ENCODE results near the gene ABCA4. TPM values are rescaled to one million over a fixed set of nuclear protein-coding genes. Genes with fewer than 3 reads are reported as not detected.

ABCA4 gene
- total RNA-seq, 1 donor from 2014 or later: 1.7 TPM

DNA sequence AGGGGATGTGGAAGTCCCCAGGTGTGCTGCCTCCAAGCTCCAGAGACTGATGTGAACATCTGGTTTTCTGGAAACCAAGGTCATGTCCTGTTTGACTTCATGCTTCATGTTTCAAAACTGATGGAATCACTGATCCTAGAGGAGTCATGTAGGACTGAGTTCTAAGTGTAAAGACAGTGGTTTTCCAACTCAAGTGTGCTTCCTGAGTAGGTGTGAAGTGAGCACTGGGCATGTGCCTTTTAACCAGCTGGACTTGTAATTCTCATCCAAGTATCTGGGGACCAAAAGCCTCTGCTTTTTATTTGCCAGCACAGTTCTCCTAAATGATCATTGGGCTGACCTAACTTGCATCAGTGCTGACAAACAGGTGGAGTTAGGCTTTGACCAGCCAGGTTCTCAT, 36.9 kb downstream of the ABCA4 start:
- DNase-seq (ENCODE audit: low read depth, low spot score): no peak

DNA sequence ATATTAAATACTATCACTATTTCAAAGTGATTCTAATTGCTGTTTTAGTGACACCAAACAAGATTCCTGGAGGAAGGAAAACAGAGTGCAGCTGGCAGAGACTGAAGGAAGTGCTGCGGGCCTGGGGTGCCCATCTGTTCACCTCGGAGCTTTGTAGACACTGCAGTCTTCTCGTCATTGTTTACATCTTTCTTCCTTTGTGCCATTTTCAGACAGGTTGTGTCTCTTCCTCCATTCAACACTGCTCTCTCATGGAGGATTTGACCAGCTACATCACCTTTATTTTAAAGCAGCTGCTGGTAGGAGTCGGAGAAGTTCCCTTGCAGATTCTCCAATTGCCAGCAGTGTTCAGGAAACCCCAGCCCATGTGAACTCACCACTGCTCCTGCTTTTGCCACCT, 37.3 kb downstream of the ABCA4 start:
- DNase-seq (ENCODE audit: low read depth, low spot score): no peak

DNA sequence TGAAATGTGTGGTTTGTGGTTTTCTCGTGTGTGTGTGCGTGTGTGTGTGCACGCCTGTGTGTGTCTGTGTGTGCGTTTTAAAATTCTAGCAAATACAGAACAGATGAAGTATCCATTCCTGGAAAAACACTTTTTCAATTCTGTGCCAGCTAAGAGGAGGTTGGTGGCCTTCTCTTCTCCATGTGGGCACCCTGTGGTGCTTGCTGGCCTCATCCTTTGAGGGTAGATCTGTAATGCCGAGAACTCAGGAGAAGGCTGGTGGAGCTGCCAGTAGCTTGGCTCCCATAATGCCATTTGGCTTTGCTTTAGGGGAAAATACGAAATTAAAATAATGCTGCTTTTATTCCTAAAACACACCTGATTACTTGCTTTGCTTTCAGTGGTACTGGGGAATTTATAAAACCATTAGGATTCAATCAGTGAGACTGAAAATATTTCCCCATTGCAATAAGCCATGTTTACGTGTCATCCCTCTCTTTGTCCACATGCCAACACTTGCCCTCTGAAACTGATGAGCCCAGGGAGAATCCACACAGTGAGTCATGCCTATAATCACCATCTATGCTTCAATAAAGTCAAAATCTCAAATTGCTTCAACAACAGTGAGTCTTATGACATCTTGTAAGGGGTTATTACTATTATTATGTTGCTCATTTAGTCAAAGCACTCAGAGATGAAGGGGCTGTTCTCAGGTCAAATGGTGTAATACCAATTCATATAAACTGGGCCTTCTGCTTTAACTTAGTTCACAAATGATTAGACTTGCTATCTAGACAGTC, 39.2 kb downstream of the ABCA4 start:
- DNase-seq (ENCODE audit: low read depth, low spot score): no peak

DNA sequence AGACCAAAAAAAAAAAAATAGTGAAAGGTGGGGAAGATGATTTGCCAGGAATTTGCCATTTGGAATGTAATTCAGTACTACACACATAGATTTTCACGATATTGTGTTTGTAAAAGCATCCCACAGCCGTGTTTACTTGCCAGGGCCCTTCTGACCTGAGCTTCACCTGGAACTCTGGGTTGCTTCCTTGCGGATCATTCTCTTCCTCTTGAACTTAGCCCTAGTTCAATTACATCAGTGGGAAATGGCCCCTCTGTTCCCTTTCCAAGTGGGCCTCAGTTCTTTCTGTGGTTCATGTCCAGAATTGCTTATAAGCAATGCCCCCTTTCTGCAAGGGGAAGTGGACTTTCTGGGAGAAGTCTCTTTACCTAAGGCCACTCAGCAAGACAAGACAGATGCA, 41.0 kb downstream of the ABCA4 start:
- no peak for DNase-seq (ENCODE audit: low read depth, low spot score)

DNA sequence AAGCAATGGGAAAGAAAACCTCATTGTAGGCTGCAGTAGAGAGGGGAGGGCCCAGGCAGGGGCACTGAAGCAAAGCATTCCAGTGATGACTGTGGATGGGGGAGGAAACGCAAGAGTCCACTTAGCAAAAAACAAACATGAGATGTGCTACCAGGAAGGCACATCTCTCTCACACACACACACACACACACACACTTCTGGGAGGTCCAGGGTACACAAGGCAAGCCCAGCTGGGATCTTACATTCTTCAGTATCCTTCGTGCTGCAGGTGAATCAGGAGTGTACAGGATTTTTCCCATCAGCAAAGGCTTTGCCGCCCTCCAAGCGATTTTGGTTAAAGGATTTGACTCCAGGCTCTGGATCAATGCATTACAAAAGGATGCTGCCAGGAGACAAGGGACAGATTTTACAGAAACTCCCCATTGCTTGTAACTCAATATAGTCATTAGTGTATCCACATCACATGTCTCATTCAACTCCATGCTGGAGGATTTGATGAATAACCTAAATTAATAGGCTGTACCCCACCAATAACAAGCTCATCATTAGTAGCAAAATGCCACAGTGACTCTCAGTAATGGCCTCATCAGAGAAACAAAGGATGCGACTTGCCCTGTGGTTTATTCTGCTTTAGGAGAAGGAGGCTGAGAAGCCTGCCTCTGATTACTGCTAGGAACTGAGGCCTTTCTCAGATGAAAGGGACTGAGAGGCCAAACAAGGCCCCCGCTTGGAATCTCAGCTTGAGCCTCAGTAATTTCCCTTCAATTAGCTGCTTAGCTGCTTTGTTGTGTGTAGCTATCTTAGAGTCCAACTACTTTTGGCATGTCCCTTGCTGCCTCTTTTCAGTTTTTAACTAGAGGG, 41.6 kb downstream of the ABCA4 start:
- DNase-seq (ENCODE audit: low read depth, low spot score): no peak

DNA sequence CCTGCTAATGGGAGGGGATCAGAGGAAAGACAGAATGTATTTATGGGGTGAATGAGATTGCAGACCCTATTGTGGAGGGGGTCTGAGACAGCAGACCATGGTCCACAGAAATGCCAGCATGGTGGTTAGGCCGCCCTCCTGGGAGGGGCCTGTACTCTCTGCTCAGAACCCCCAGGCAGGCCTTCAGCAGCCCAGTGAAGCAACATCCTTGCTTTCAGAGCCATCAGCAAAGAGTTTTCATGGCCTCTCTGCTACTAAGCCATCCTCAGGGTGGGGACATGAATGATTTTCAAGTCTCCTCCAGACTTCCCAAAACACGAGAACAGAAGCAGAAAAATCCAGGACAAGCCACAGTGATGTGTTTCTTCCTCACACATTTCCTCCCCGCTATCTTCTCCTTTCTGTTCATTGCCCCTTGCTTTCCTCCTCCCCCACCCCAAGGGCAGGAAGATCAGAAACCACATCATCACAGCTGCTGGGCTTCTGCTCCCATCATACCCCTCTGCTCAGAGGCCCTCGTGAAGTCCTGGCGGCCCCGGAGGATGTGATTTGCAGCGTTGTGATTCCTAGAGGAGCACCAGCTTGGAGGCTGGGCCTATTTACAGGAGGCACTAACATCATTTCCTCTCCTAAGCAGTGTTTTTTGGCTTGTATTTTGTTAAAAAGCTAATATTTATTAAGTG, 48.0 kb downstream of the ABCA4 start:
- DNase-seq (ENCODE audit: low read depth, low spot score): no peak

DNA sequence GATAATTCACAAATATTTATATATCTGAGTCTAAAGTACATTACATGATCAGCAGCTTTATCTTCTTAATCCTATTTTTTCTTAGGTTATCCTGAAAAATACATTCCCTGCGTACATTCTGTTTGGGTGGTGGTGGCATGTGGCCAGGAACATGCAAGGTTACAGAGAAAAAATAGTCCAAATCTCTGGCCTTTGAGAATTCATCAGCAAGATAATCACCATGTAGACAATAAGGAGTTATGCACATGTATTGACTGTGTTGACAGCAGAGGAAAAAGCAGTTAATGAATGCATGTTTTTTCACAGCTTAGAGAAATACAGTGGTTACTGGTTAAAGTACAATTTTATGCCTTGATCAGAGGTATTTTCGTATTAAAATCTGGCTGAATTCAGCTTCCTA, 49.0 kb downstream of the ABCA4 start:
- DNase-seq (ENCODE audit: low read depth, low spot score): no peak

DNA sequence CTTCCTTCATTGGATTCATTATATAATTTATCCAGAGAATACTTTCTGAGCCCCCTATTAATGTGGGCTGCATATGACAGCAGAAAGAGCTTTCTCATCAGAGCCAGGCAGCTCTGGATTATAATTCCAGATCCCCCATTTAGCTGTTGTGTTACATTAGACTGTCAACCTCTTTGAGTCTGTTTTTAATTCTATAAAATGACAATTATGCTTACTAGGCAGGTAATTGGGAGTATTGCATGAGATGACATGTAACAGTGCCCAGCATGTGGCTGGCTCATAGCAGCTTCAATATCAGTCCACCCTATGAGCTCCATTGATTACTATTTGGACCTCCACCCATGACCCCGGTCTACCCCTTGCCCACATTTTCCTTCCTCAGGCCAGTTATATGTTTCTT, 49.6 kb downstream of the ABCA4 start:
- DNase-seq (ENCODE audit: low read depth, low spot score): no peak

DNA sequence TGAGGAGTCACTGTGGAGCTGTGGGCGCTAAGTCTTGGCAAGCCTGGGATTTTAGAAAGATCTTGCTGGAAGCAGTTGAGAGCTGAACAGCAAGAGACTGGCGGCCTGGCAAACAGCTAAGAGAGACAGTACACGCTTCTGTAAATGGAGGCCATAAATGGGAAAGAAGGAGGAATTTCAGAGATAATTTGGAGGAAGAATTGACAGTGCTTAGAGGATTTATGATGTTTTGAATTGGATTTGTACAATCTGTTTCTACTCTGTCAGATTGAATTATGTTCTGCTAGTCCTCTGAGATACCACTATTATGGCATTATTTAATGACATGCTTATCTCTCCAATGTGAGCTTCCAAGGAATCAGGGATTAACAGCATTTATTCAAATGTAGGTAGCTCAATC, 50.1 kb downstream of the ABCA4 start:
- no peak for DNase-seq (ENCODE audit: low read depth, low spot score)

DNA sequence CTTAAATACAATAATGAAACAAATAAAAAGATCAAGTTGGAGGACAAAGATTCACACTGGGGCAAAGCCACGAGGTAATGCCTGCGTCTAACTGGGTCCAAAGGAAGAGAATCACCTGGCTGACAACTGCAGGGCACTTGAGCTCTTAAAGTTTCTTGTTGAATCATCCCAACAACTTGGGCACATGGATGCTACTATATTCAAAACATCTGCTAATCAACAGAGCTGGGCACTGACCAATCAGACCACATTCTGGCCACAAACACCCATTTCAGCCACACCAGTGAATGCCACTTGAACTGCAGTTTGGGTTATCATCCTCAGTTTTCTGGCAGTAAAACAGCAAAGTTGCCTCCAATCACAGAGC, 51.0 kb downstream of the ABCA4 start:
- no peak for DNase-seq (ENCODE audit: low read depth, low spot score)

DNA sequence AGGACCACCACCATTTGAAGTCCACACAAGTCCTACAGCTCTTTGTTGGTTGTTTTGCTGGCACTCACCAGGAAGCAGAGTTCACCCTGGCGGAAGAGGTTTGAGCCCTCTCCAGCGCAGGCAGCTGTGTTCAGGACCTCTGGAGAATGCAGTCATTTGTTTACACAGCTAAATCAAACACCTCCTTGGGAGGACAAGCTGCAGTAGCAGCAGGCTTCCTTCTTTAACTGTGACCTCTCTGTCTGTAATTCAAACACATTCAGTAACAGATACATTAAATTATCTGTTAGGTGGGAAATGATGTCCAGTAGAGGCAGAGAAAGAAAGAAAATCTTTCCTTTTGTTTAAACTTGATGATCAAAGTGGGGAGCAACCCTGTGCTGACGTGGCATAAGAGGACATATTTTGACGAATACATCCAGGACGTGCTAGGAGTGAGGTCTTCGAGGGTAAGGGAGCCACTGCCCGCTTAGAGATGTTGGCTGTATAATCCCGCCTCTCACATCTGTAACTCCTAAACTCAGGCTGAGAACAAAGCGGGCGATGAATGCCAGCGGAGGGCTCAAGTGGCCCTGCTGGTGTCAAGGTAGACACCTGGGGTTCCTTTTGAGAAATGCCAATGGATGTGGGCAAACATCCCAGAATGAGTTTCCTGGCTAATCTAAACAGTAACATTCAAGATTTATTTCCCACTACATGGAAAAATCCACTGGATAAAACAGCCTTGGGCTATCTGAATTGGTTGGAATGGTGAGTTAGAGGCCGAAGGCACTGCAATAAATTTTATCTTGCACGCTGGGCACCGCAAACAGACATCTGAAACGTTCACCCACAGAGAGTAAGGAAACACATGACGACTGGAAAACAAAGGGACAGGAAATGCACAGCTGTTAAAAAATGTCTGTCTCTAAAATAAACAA, 51.7 kb downstream of the ABCA4 start:
- DNase-seq (ENCODE audit: low read depth, low spot score): peak; percentile 96

DNA sequence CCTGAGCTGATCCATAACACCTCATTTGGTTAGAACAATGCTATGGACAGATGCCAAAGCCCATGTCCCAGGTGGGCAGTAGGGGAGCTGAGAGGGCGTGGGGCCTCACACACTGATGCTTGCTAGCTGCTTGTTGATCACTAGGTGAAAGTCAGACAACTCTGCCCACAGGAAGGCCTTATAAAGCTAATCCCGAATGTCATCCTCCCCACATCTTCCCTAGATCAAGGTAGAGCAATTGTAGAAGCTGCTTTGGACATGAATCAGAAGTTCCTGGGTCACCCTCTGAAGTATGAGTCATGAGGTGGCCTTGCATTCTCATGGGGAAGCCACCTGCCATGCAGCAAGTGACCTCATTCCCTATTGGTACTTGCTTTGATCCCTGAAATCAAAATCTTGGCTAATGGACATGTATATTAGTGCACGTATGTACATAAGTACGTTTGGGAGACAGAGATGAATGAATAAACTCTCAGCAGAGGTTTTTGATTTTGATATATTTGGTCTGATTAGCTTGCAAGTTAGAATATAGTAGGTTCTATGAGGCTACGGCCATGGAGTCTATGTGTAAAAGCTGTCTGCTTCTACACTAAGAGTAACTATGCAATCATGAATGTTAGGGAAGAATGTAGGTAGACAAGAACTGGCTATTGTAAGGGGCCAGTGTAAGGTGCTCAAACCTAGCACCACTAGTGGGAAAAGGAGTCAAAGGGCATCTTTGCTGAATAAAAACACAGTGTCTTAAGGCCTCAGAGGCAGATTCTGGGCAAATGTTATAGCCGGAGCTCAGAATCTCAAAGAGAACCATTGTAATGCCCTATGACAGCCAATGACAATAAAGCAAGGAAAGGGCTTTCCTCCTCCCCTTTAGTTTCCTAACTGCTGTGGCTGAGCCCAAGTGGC, 52.6 kb downstream of the ABCA4 start:
- DNase-seq (ENCODE audit: low read depth, low spot score): no peak

DNA sequence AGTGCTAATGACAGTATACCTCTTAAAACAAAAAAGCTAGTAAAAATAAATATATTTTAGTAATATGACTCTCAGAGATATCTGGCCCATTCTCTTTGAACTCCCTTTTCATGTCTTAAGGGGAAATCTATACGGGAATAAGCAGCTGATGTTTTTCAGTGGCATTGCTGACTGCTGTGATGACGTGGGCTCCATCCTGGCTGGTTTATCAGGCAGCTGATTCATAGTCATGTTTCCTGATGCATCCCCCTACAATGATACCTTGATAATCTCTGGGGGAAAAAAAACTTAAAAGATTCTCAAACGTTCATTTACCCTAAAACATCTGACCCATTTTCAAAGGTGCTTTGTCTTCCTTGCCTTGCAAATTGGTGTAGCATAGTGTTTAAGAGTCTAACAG, 53.8 kb downstream of the ABCA4 start:
- DNase-seq (ENCODE audit: low read depth, low spot score): peak; percentile 94

DNA sequence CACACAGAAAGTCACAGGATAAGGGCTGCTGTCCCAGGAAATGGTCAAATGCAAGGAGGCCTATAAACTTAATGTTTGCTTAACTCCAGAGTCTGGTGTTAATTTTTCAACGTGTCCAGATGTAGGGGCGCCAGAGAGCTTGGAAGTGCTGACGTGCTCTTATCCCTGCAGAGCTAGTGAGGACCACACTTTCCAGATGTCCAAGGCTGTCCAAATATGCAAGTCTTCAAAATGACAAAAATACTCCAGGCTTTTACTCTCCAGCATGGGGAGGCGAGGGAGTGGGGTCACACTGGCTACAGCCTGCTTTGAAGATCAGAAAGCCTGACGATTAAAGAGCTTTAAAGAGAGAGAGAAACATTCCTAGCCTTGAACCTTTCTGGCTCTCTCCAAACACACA, 57.6 kb downstream of the ABCA4 start:
- no peak for DNase-seq (ENCODE audit: low read depth, low spot score)

DNA sequence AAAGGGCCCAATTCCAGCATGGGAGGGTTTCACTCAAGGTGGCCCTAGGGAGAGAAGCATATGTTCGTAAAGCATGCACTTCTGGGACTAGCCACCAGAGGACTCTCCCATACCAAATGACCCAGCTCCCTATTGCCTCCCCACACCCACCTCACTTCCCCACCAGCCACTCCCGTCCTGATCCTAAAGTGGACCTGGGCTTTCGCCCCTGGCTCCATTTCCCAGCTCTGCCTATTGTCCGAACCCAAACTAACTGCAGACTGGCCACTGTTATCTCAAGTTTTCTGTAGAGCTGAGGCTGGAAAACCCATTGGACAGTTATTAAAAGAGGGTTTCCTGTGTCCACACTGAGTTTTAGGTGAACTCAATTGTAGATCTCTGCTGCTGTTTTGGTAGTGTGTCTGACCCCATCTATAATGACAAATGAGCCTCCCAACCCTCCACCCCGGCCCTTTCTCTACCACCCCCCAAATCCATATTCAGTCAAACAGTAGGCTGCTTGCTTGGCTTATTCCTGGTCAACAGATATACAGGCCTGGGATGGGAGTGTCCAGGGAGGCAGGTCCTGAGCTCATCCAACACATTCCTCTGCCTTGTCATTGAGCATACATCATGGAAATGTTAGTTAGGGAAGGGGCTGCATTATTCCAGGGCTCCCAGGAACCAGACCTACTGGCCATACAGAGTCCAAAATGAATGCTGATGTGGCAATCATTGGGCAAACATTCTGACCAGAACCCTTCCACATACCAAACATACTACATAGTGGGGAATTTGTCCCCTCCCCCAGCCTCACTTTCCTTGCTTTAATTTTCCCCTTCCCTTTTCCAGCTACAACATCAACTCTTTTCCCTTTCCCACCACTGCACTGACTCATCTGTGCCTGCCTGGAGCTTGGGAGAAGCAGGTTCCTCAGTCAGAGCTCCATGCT, 59.2 kb downstream of the ABCA4 start:
- peak; percentile 71 for DNase-seq (ENCODE audit: low read depth, low spot score)

DNA sequence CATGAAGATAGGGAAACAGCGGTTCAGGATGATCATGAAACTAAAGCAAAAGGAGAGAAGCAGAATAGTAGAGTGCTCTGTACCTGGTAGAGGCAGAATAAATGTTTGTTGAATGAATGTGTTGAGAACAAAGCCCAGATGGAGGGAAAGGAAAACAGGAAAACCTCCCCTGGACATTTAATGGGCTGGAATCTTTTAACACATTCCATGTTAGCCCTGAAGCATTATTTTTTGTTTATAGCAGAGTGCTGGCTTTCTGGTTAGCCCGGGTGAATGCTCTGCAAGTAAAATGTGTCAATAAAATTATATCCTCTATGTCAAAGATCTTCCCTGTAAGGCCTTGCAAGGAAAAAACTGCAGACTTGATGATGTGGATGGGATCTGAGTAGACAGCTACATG, 60.2 kb downstream of the ABCA4 start:
- DNase-seq (ENCODE audit: low read depth, low spot score): no peak

DNA sequence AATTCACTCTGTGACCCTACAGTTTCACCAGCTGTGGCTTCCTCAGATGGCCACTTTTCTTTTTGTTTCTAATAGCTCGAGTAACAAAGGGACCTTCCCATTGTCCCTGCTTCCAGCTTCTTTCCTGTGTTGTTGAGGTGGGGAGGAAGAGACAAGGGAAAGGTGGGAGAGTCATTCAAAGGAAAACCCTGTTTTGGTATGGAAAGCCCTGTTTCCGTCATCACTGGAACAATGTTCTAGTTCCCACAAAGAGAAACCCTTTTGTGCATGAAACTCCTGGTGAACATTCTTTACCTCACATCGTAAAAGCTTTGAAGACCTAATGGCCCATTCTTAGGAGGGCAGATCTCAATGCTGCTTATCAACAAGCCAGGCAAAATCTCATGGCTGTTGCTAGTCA, 62.2 kb downstream of the ABCA4 start:
- no peak for DNase-seq (ENCODE audit: low read depth, low spot score)

DNA sequence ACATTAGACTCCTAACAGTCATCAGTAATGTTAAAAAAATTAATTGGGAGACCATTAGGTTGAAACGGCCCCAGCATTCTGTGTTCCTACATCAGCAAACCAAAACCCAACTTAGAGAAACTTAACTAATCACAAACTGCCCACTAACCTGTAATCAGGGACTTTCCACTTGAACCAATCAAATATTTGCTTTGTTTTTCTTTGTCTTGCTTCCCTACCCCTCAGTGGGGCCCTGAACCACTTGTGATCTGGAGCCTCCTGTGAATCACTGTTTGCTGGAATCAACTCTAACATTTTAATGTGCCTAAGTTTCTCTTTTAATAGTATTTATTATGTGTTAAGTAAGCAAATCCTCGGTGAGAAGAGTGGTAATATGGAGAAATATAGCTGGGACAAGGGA, 64.0 kb downstream of the ABCA4 start:
- no peak for DNase-seq (ENCODE audit: low read depth, low spot score)

DNA sequence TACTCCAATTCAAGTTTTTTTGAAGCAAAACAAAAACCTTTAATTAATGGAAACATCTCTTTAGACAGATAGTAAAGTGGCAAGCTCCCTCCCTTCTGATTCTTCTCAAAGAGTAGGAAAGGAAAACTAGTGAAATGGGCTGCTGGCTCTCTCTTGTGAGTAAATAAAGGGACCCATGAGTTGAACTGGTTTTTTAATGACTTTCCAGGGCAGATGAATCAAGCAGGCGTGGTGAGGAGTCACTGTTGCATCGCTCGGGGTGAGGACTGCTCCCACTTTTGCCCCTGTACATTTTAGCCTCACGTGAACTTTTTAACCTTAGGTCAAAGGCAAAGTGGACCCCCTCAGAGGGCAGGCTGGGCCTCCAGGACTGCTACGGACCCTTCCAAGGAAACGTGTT, 64.8 kb downstream of the ABCA4 start:
- DNase-seq (ENCODE audit: low read depth, low spot score): no peak
